Aorta (tissue), 5 donors: ENCODE measurements around the gene E2F4. TPM values are rescaled to one million over a fixed set of nuclear protein-coding genes. Genes with fewer than 3 reads are reported as not detected.

Experiments used
- ATAC-seq: fragments of 200-7000 bp; cut with Tn5 transposase; one replicate; pipeline ENCODE4 v1.9.1; 2022; ENCODE audit warnings: moderate library complexity; ENCODE audit not compliant: low FRiP score
- DNase-seq, 2 donors: peaks; one replicate each; pipeline ENCODE4 v3.0.0-alpha.2; 2020
- H3K27ac ChIP-seq, 2 donors: one replicate each; pipeline ENCODE4 v1.5.1; 2013; ENCODE audit warnings: low read length in 2 of 2, mild to moderate bottlenecking in 2 of 2, moderate library complexity in 2 of 2, control low read depth in 1 of 2, inconsistent platforms in 1 of 2, low read depth in 1 of 2
- H3K27me3 ChIP-seq, 2 donors: one replicate each; pipeline ENCODE4 v1.6.1; 2013; ENCODE audit warnings: control low read depth in 1 of 2, low read length in 1 of 2, mild to moderate bottlenecking in 1 of 2, moderate library complexity in 1 of 2; ENCODE audit not compliant: insufficient read depth in 2 of 2, control insufficient read depth in 1 of 2
- H3K36me3 ChIP-seq, 2 donors: one replicate each; pipeline ENCODE4 v1.6.1; 2013; ENCODE audit warnings: control low read depth in 1 of 2, low read length in 1 of 2, mild to moderate bottlenecking in 1 of 2; ENCODE audit not compliant: insufficient read depth in 2 of 2, control insufficient read depth in 1 of 2
- H3K4me1 ChIP-seq, 2 donors: one replicate each; pipeline ENCODE4 v1.6.1; 2013; ENCODE audit warnings: low read length in 2 of 2, control low read depth in 1 of 2, mild to moderate bottlenecking in 1 of 2, moderate library complexity in 1 of 2; ENCODE audit not compliant: insufficient read depth in 2 of 2, control insufficient read depth in 1 of 2
- H3K4me3 ChIP-seq, 2 donors: one replicate each; pipeline ENCODE4 v1.5.1; 2013; ENCODE audit warnings: low read length in 2 of 2, control low read depth in 1 of 2, mild to moderate bottlenecking in 1 of 2
- H3K9me3 ChIP-seq: one replicate; pipeline ENCODE4 v1.6.1; 2013; ENCODE audit warnings: mild to moderate bottlenecking, low read length; ENCODE audit not compliant: control insufficient read depth
- WGBS, 2 donors: extraction: QIAGEN DNeasy Blood & Tissue Kit; methylation state at CpG; one replicate each; pipeline ENCODE4 v1.1.7; 2013; 5-methylcytosine and 5-hydroxymethylcytosine counted together
- intact Hi-C, 2 donors: fragments of 100-400 bp; cut with DNase I; formaldehyde crosslinking; loops; one replicate each; pipeline versions ENCODE4 v1.14.2 to v1.15.0; 2022
- polyA plus RNA-seq, 2 donors: library from polyadenylated mRNA; stranded (reverse); fragments of 200-250 nt; gene quantifications; one replicate each; pipeline ENCODE4 v1.2.3, GENCODE V29; 2013
- total RNA-seq, 2 donors: library from RNA; stranded (reverse); fragmentation: NEBNext Ultra II Directional; extraction: Animal tissue kit (Norgen Biotek cat#: 25700); gene quantifications; one replicate each; pipeline ENCODE4 v1.2.1, GENCODE V29; 2021
- donor health status: healthy with polysubstance abuse.
- donor health status: Bipolar disorder and iron deficiency.
- donor health status: DM: no; HTN: no; CAD: no.
- donor health status: DM: no; HTN: no; CAD: no.
- donor health status: DM: yes; HTN: yes; CAD: no.

Gene E2F4
- total and polyA plus RNA-seq, 4 donors, result 27.9 to 58.1 (median 52.2) TPM

GRCh38 chr16:67207249-67208091 is 15.5 kb downstream of the E2F4 start:
- WGBS, 2 donors, result 73 to 80% methylated on average over 21 of the region's 21 CpGs
- Histone ChIP-seq H3K36me3 (peaks cover 0 to 1% of the 10 kb centered on the region in 2 donors), H3K4me3 (no peak overlapping the region), H3K4me1 (no peaks in the 10 kb centered on the region), H3K27me3 (no peaks in the 10 kb centered on the region), H3K27ac (no peak overlapping the region), H3K9me3 (no peaks in the 10 kb centered on the region)
- ATAC-seq (no peak), DNase-seq (no peak)
- intact Hi-C loops, result no loop called here

DNA sequence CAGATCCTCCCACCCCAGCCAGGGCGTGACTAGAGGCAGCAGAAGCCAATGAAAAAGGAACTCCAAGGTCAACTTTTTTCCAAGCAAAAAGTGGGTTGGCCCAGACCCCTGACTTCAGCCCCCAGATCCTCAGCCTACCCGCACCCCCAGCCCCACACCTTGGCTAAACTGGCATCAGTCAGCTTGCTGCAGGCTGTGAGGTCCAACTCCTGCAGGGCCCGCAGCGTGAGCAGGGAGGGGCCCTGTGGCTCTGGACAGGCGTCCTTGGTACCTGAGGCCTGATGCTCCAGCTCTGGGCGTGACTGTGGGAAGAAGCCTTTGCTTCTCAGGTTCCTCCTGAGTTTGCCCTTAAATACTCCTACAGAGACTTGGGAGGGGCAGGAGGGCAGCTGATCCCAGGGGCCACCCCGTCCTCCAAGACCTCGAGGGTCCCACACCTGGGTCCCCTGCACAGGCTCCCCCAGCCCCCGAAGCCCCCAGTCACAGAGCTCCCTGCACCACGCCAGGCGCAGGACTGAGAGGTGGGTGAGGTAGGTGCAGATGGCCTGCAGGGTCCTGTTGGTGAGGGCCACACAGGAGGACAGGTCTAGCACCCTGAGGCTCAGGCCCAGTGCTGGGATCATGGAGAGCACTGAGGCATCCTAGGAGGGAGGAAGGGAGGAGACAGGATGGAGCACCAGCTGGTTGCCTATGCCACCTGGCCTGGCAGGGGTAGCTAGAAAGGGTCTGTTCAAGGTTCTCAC is 16.4 kb downstream of the E2F4 start:
- no peak overlapping the region for H3K27ac ChIP-seq
- ATAC-seq (no peak), DNase-seq (no peak)
- WGBS, 2 donors, result 90 to 91% methylated on average over 11 of the region's 11 CpGs
- no peaks in the 10 kb centered on the region for H3K27me3 ChIP-seq
- no peaks in the 10 kb centered on the region for H3K9me3 ChIP-seq
- no peak overlapping the region for H3K4me3 ChIP-seq
- no peaks in the 10 kb centered on the region for H3K4me1 ChIP-seq
- H3K36me3 ChIP-seq, result peaks cover 0 to 1% of the 10 kb centered on the region in 2 donors
- intact Hi-C loops, result no loop called here

DNA sequence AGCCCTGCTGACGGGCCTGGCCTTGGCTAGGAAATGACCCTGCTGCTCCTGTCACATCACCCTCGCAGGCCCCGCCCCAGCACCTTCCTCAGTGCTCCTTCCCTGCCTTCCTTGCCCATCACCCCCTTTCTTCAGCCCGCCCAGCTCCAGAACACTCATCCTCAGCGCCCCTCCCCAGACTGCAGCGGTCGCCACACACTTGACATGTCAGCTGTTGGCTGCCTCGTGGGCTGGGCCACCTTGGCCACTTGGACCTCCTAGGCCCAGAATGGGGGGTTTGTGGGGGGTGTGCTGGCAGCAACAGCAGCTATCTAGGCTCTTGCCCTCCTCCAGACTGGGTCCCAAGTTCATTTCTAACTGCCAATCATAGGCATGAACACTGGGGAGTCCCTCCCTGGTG is 17.6 kb downstream of the E2F4 start:
- Histone ChIP-seq H3K27me3 (no peaks in the 10 kb centered on the region), H3K27ac (no peak overlapping the region), H3K4me3 (no peak overlapping the region), H3K36me3 (no peaks in the 10 kb centered on the region), H3K9me3 (no peaks in the 10 kb centered on the region), H3K4me1 (no peaks in the 10 kb centered on the region)
- ATAC-seq (no peak), DNase-seq (no peak)
- intact Hi-C loops, result no loop called here
- 83 to 88% methylated on average over 6 to 8 of the region's 8 CpGs for WGBS, 2 donors

GRCh38 chr16:67210069-67210937 is 18.3 kb downstream of the E2F4 start:
- Histone ChIP-seq H3K9me3 (no peaks in the 10 kb centered on the region), H3K27ac (no peak overlapping the region), H3K27me3 (no peaks in the 10 kb centered on the region), H3K36me3 (no peaks in the 10 kb centered on the region), H3K4me1 (no peaks in the 10 kb centered on the region), H3K4me3 (no peak overlapping the region)
- intact Hi-C loops, result no loop called here
- DNase-seq (no peak), ATAC-seq (no peak)
- 88 to 89% methylated on average over 25 of the region's 25 CpGs for WGBS, 2 donors

GRCh38 chr16:67211674-67212073 is 19.7 kb downstream of the E2F4 start:
- Histone ChIP-seq H3K4me3 (no peak overlapping the region), H3K4me1 (no peaks in the 10 kb centered on the region), H3K9me3 (no peaks in the 10 kb centered on the region), H3K27ac (no peak overlapping the region), H3K27me3 (no peaks in the 10 kb centered on the region), H3K36me3 (no peaks in the 10 kb centered on the region)
- intact Hi-C loops, result no loop called here
- no peak for DNase-seq
- WGBS, 2 donors, result 77% methylated on average over 7 of the region's 7 CpGs
- no peak for ATAC-seq

DNA sequence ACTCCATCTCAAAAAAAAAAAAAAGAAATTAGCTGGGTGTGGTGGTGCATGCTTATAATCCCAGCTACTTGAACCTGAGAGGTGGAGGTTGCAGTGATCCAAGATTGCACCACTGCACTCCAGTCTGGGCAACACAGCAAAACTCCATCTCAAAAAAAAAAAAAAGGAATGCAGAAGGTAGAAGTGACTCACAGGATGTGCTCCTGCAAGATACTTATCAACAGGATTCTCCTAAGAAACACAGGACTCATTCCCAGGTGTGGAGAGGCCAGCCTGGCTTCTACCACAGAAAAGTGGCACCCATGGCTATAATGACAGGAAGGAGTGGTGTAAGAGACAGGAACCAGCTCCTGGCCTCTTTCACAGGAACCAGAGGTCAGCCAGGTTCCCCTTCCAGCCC is 20.8 kb downstream of the E2F4 start:
- H3K4me1 ChIP-seq, result no peaks in the 10 kb centered on the region
- H3K9me3 ChIP-seq, result no peaks in the 10 kb centered on the region
- DNase-seq (no peak), ATAC-seq (no peak)
- H3K27me3 ChIP-seq, result no peaks in the 10 kb centered on the region
- no peak overlapping the region for H3K4me3 ChIP-seq
- H3K27ac ChIP-seq, result no peak overlapping the region
- no peaks in the 10 kb centered on the region for H3K36me3 ChIP-seq
- intact Hi-C loops, result no loop called here

GRCh38 chr16:67213197-67214019 is 21.5 kb downstream of the E2F4 start:
- Histone ChIP-seq H3K36me3 (no peaks in the 10 kb centered on the region), H3K4me3 (no peak overlapping the region), H3K27ac (no peak overlapping the region), H3K27me3 (no peaks in the 10 kb centered on the region), H3K9me3 (no peaks in the 10 kb centered on the region), H3K4me1 (no peaks in the 10 kb centered on the region)
- 71 to 74% methylated on average over 8 of the region's 8 CpGs for WGBS, 2 donors
- intact Hi-C loops, result no loop called here
- DNase-seq (no peak), ATAC-seq (no peak)

GRCh38 chr16:67215706-67216105 is 23.8 kb downstream of the E2F4 start:
- intact Hi-C loops, result no loop called here

More at GRCh38 chr16:67215706-67216105, 23.8 kb downstream of the E2F4 start:
- Histone ChIP-seq H3K36me3 (no peaks in the 10 kb centered on the region), H3K9me3 (no peaks in the 10 kb centered on the region), H3K4me1 (no peaks in the 10 kb centered on the region), H3K27ac (no peak overlapping the region), H3K4me3 (no peak overlapping the region), H3K27me3 (no peaks in the 10 kb centered on the region)
- 63 to 70% methylated on average over 5 of the region's 5 CpGs for WGBS, 2 donors
- DNase-seq (no peak), ATAC-seq (no peak)
